Measurements from ENCODE around the gene DDIAS.
A peak's percentile ranks its signal among the peaks of the same experiment; 100 is the strongest.

DDIAS gene

GRCh38 chr11:82869657-82870056 lies 31.9 kb upstream of the DDIAS start:
- no peak for TF ChIP-seq CTCF (IDR thresholded peaks at IDR 0.05; ENCODE audit: low read depth, low read length, missing control alignments)
- DNase-seq (ENCODE audit: extremely low read depth, low read depth), result no peak
- H3K4me3 ChIP-seq (replicated peaks; ENCODE audit: low read depth, low read length), result no peak overlapping the region

GRCh38 chr11:82871646-82872045 lies 29.9 kb upstream of the DDIAS start:
- DNase-seq (ENCODE audit: extremely low read depth, low read depth), result peak; percentile 38
- TF ChIP-seq CTCF (IDR thresholded peaks at IDR 0.05; ENCODE audit: low read depth, low read length, missing control alignments), result no peak

GRCh38 chr11:82872377-82873150 lies 29.0 kb upstream of the DDIAS start:
- TF ChIP-seq CTCF (IDR thresholded peaks at IDR 0.05; ENCODE audit: low read depth, low read length, missing control alignments), result no peak
- DNase-seq (ENCODE audit: extremely low read depth, low read depth), result no peak
- H3K4me3 ChIP-seq (replicated peaks; ENCODE audit: low read depth, low read length), result no peak overlapping the region

More at GRCh38 chr11:82871646-82872045, 29.9 kb upstream of the DDIAS start:
- no peak overlapping the region for H3K4me3 ChIP-seq (replicated peaks; ENCODE audit: low read depth, low read length)

GRCh38 chr11:82873919-82874333 lies 27.6 kb upstream of the DDIAS start:
- DNase-seq (ENCODE audit: extremely low read depth, low read depth), result no peak
- H3K4me3 ChIP-seq (replicated peaks; ENCODE audit: low read depth, low read length), result no peak overlapping the region
- TF ChIP-seq CTCF (IDR thresholded peaks at IDR 0.05; ENCODE audit: low read depth, low read length, missing control alignments), result no peak

GRCh38 chr11:82874646-82875523 lies 26.7 kb upstream of the DDIAS start:
- TF ChIP-seq CTCF (IDR thresholded peaks at IDR 0.05; ENCODE audit: low read depth, low read length, missing control alignments), result no peak
- DNase-seq (ENCODE audit: extremely low read depth, low read depth), result no peak
- H3K4me3 ChIP-seq (replicated peaks; ENCODE audit: low read depth, low read length), result no peak overlapping the region

- no peak for DNase-seq (ENCODE audit: extremely low read depth, low read depth)
- no peak overlapping the region for H3K4me3 ChIP-seq (replicated peaks; ENCODE audit: low read depth, low read length)
- TF ChIP-seq CTCF (IDR thresholded peaks at IDR 0.05; ENCODE audit: low read depth, low read length, missing control alignments), result no peak
These were observed 17.7 kb upstream of the DDIAS start for GRCh38 chr11:82883853-82884252.
